Right lobe of liver (tissue), 4 donors: ENCODE results near the gene MAP3K3.

ENCODE experiments used
- POLR2A ChIP-seq: fragments of 450-650 bp; IDR thresholded peaks from one replicate; pipeline ENCODE4 v1.6.1; 2017; ENCODE audit warnings: antibody characterized with exemption, mild to moderate bottlenecking
- TF ChIP-seq, protein P1 (sequence below), 4 donors: fragments of 200-600 bp in 3 of 4; fragments of 450-650 bp in 1 of 4; IDR thresholded peaks; one replicate each; pipeline versions ENCODE4 v1.5.1 to v1.8.0; 2016 to 2022; ENCODE audit warnings: antibody characterized with exemption in 4 of 4, mild to moderate bottlenecking in 2 of 4
- donor health status: DM: no; HTN: no; CAD: no.
- donor health status: DM: no; HTN: no; CAD: no.
- donor health status: DM: no; HTN: yes; CAD: no.

DNA sequence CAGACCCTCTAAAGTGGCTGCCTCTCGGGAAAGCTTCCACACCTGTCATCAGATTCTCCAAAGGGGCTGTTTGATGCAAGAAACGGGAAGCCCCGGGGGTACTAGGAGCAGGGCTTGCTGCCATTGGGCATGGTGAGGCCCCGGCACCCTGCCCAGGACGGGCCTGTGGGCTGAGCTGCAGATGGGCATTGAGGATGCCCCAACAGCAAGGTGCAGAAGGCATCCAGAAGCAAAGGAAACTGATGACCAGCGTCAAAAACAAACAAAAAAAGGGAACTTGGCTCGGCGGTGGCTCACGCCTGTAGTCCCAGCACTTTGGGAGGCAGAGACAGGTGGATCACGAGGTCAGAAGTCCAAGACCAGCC lies 79.2 kb downstream of the MAP3K3 start:
- TF ChIP-seq POLR2A, result no peak
- TF ChIP-seq, protein P1, sequence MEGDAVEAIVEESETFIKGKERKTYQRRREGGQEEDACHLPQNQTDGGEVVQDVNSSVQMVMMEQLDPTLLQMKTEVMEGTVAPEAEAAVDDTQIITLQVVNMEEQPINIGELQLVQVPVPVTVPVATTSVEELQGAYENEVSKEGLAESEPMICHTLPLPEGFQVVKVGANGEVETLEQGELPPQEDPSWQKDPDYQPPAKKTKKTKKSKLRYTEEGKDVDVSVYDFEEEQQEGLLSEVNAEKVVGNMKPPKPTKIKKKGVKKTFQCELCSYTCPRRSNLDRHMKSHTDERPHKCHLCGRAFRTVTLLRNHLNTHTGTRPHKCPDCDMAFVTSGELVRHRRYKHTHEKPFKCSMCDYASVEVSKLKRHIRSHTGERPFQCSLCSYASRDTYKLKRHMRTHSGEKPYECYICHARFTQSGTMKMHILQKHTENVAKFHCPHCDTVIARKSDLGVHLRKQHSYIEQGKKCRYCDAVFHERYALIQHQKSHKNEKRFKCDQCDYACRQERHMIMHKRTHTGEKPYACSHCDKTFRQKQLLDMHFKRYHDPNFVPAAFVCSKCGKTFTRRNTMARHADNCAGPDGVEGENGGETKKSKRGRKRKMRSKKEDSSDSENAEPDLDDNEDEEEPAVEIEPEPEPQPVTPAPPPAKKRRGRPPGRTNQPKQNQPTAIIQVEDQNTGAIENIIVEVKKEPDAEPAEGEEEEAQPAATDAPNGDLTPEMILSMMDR (IDR thresholded peaks at IDR 0.05), result no peak
